Body of pancreas (tissue), 4 donors: ENCODE measurements around the gene AP4E1. TPM values are rescaled to one million over a fixed set of nuclear protein-coding genes. Genes with fewer than 3 reads are reported as not detected.
"Not testable (repeated sequence)": the region's sequence is repeated elsewhere in the genome, so short reads cannot be mapped to it uniquely, and the experiment has no call there.

ENCODE experiments used
- ATAC-seq: fragments of 150-250 bp; one replicate; pipeline ENCODE4 v1.9.1; 2016
- DNase-seq, 4 donors: peaks; one replicate each; pipeline ENCODE4 v3.0.0-alpha.2; 2019
- H3K27ac ChIP-seq, 4 donors: fragments of 200-600 bp; sonication (generic); 1 replicate in 3 of 4; 2 replicates in 1 of 4; pipeline versions ENCODE4 v1.5.1 to v1.6.1; 2016 to 2019; ENCODE audit warnings: mild to moderate bottlenecking in 1 of 4, mixed read lengths in 1 of 4, moderate library complexity in 1 of 4
- H3K27me3 ChIP-seq, 2 donors: fragments of 200-600 bp; sonication (generic); one replicate each; pipeline ENCODE4 v1.6.0; 2016; ENCODE audit warnings: mild to moderate bottlenecking in 1 of 2
- H3K36me3 ChIP-seq, 2 donors: fragments of 200-600 bp; sonication (generic); replicated peaks in 1 of 2; 2 replicates each; pipeline ENCODE4 v1.5.1; 2016; ENCODE audit warnings: low read depth in 2 of 2; ENCODE audit not compliant: insufficient read depth in 1 of 2
- H3K4me1 ChIP-seq: fragments of 200-600 bp; sonication (generic); one replicate; pipeline ENCODE4 v1.6.0; 2016
- H3K4me3 ChIP-seq, 2 donors: fragments of 200-600 bp; sonication (generic); 1 replicate in 1 of 2; 2 replicates in 1 of 2; pipeline ENCODE4 v1.5.1; 2016 to 2019
- H3K9me3 ChIP-seq, 3 donors: fragments of 200-600 bp; sonication (generic); 1 replicate in 2 of 3; 2 replicates in 1 of 3; pipeline ENCODE4 v1.5.1; 2016
- CTCF ChIP-seq, 7 experiments: fragments of 450-650 bp in 4 of 7; fragments of 200-600 bp in 3 of 7; sonication (generic) in 3 of 7; IDR thresholded peaks; one replicate each; pipeline ENCODE4 v1.5.1; 2016 to 2019; ENCODE audit warnings: antibody characterized with exemption in 7 of 7
- POLR2A ChIP-seq, 3 donors: fragments of 450-650 bp; IDR thresholded peaks; one replicate each; pipeline ENCODE4 v1.6.1; 2016; ENCODE audit warnings: antibody characterized with exemption in 3 of 3, mild to moderate bottlenecking in 2 of 3
- WGBS, 2 donors: methylation state at CpG; one replicate each; pipeline ENCODE4 v1.1.5; 2017; 5-methylcytosine and 5-hydroxymethylcytosine counted together
- intact Hi-C: fragments of 100-400 bp; cut with DNase I; formaldehyde crosslinking; loops from one replicate; pipeline ENCODE4 v1.15.1; 2023
- total RNA-seq, 2 donors: library from RNA; depleted of rRNA; stranded (reverse); fragments of >200 nt; gene quantifications; one replicate each; pipeline ENCODE4 v1.1.0, GENCODE V29; 2016

AP4E1 gene
- total RNA-seq, 2 donors from 2014 or later = 3.4 to 3.6 TPM

- H3K27ac ChIP-seq = peak overlapping the region in 3 of 4 donors; percentile 80 to 92 (median 81)
- DNase-seq (peak in 2 of 4 donors; percentile 11 to 16), ATAC-seq (no peak)
- peak overlapping the region; percentile 87 to 100 for H3K4me3 ChIP-seq
- peaks cover 0 to under 1% of the 10 kb centered on the region in 2 donors for H3K36me3 ChIP-seq
- TF ChIP-seq POLR2A (IDR thresholded peaks at IDR 0.05) = no peak
- TF ChIP-seq CTCF (IDR thresholded peaks at IDR 0.05) = no peak
- H3K27me3 ChIP-seq = no peaks in the 10 kb centered on the region
- H3K9me3 ChIP-seq = no peaks in the 10 kb centered on the region
- intact Hi-C loops = no loop called here
- WGBS, 2 donors = 54 to 63% methylated on average over 16 of the region's 16 CpGs
- peaks cover 25% of the 10 kb centered on the region for H3K4me1 ChIP-seq
Measured at GRCh38 chr15:50906954-50907600, 1.4 kb upstream of the AP4E1 start.

DNA sequence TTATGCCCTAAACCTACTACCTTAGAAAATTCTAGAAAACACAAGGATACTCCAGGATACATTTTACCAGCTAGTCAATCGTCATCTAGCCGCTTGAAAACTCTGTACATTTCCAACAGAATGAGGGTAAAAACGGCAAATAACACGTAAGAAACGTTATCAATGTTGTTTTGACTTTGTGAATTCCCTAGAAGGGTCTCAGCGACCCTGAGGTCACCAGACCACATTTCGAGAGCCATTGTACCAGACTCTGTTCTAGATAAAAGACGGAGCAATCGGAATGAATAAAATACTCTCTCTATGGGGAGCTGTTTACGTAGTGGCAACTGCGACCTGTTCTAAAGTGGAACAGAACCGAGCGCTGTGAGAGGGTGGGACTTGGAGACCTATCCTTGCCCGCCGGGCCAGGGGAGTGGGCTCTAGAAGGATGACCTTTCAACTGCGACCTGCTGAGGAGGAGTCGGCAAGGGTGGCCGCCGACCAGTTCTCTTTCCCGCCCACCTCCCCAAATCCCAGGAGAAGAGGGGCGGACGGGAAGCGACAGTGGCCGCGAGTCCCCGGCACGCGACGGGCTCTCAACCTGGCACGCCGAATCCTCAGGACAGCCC is 778 bp upstream of the AP4E1 start:
- peak in 3 of 4 donors; percentile 39 to 58 (median 48) for DNase-seq
- no peaks in the 10 kb centered on the region for H3K27me3 ChIP-seq
- H3K36me3 ChIP-seq = peaks cover 0 to 2% of the 10 kb centered on the region in 2 donors
- 0% methylated on average over 16 to 31 of the region's 31 CpGs for WGBS, 2 donors
- H3K4me1 ChIP-seq = peaks cover 25% of the 10 kb centered on the region
- TF ChIP-seq POLR2A (IDR thresholded peaks at IDR 0.05) = no peak
- TF ChIP-seq CTCF (IDR thresholded peaks at IDR 0.05) = no peak
- intact Hi-C loops = no loop called here
- H3K27ac ChIP-seq = peak overlapping the region; percentile 80 to 92 (median 80)
- H3K9me3 ChIP-seq = no peaks in the 10 kb centered on the region
- ATAC-seq = peak; percentile 52
- H3K4me3 ChIP-seq = peak overlapping the region; percentile 87 to 100

GRCh38 chr15:50909010-50909317 is 481 bp downstream of the AP4E1 start:
- Histone ChIP-seq H3K27ac (peak overlapping the region; percentile 62 to 92 (median 80)), H3K27me3 (no peaks in the 10 kb centered on the region), H3K4me3 (peak overlapping the region; percentile 87 to 100), H3K36me3 (peaks cover 0 to 6% of the 10 kb centered on the region in 2 donors), H3K4me1 (peaks cover 25% of the 10 kb centered on the region), H3K9me3 (no peaks in the 10 kb centered on the region)
- intact Hi-C loops = no loop called here
- DNase-seq (no peak), ATAC-seq (no peak)
- TF ChIP-seq POLR2A (IDR thresholded peaks at IDR 0.05) = no peak
- TF ChIP-seq CTCF (IDR thresholded peaks at IDR 0.05) = no peak
- WGBS, 2 donors = 0 to 2% methylated on average over 6 to 11 of the region's 11 CpGs

- H3K36me3 ChIP-seq, DNase-seq, H3K4me3 ChIP-seq, intact Hi-C loops, H3K27ac ChIP-seq, ATAC-seq, H3K9me3 ChIP-seq, H3K27me3 ChIP-seq: not testable (repeated sequence)
- WGBS, 2 donors = 67% methylated on average over 3 of the region's 3 CpGs
- H3K4me1 ChIP-seq = peaks cover 25% of the 10 kb centered on the region
Measured at GRCh38 chr15:50910426-50910795, 1.9 kb downstream of the AP4E1 start.

GRCh38 chr15:50911001-50911400 is 2.5 kb downstream of the AP4E1 start:
- Histone ChIP-seq H3K4me1 (peaks cover 25% of the 10 kb centered on the region), H3K9me3 (no peaks in the 10 kb centered on the region), H3K4me3 (no peak overlapping the region), H3K36me3 (peaks cover 0 to 9% of the 10 kb centered on the region in 2 donors), H3K27me3 (no peaks in the 10 kb centered on the region), H3K27ac (no peak overlapping the region)
- ATAC-seq (no peak), DNase-seq (no peak)
- no peak for TF ChIP-seq CTCF (IDR thresholded peaks at IDR 0.05)
- no peak for TF ChIP-seq POLR2A (IDR thresholded peaks at IDR 0.05)
- WGBS, 2 donors = 84 to 87% methylated on average over 2 of the region's 2 CpGs
- intact Hi-C loops = no loop called here
